Lung (tissue), 12 donors: ENCODE results near the gene NRCAM. TPM values are rescaled to one million over a fixed set of nuclear protein-coding genes. Genes with fewer than 3 reads are reported as not detected.

ENCODE experiments used
- ATAC-seq: fragments of 200-7000 bp; cut with Tn5 transposase; one replicate; pipeline ENCODE4 v1.9.1; 2020; ENCODE audit warnings: moderate number of reproducible peaks; ENCODE audit not compliant: insufficient read depth, low FRiP score
- DNase-seq, 3 donors: peaks; one replicate each; pipeline ENCODE4 v3.0.0-alpha.2; 2013 to 2017
- H3K27ac ChIP-seq, 2 donors: one replicate each; pipeline ENCODE4 v1.5.1; 2013; ENCODE audit warnings: mild to moderate bottlenecking in 2 of 2, moderate library complexity in 2 of 2, control low read depth in 1 of 2, inconsistent platforms in 1 of 2, low read depth in 1 of 2, low read length in 1 of 2
- H3K27me3 ChIP-seq, 3 donors: one replicate each; pipeline ENCODE4 v1.5.1; 2013; ENCODE audit warnings: low read length in 2 of 3; ENCODE audit not compliant: control insufficient read depth in 3 of 3, insufficient read depth in 3 of 3
- H3K36me3 ChIP-seq, 4 donors: one replicate each; pipeline ENCODE4 v1.5.1; 2013; ENCODE audit warnings: low read length in 4 of 4, mild to moderate bottlenecking in 1 of 4, moderate library complexity in 1 of 4; ENCODE audit not compliant: control insufficient read depth in 4 of 4, insufficient read depth in 4 of 4
- H3K4me1 ChIP-seq, 5 donors: one replicate each; pipeline ENCODE4 v1.5.1; 2013; ENCODE audit warnings: low read length in 5 of 5, mild to moderate bottlenecking in 2 of 5, moderate library complexity in 1 of 5; ENCODE audit not compliant: control insufficient read depth in 5 of 5, insufficient read depth in 5 of 5
- H3K4me3 ChIP-seq: one replicate; pipeline ENCODE4 v1.5.1; 2013; ENCODE audit warnings: mild to moderate bottlenecking, control low read depth, moderate library complexity
- H3K9ac ChIP-seq, 2 donors: one replicate each; pipeline ENCODE4 v1.5.1; 2013; ENCODE audit warnings: low read length in 2 of 2, control low read depth in 1 of 2; ENCODE audit not compliant: insufficient read depth in 1 of 2
- H3K9me3 ChIP-seq, 4 donors: one replicate each; pipeline ENCODE4 v1.5.1; 2013; ENCODE audit warnings: low read length in 3 of 4, mild to moderate bottlenecking in 1 of 4, moderate library complexity in 1 of 4; ENCODE audit not compliant: control insufficient read depth in 4 of 4, insufficient read depth in 3 of 4
- WGBS, 2 donors: extraction: QIAGEN DNeasy Blood & Tissue Kit; methylation state at CpG; one replicate each; pipeline ENCODE4 v1.1.7; 2013; 5-methylcytosine and 5-hydroxymethylcytosine counted together
- polyA plus RNA-seq, 2 donors: library from polyadenylated mRNA; stranded (reverse); fragments of 200-250 nt; gene quantifications; one replicate each; pipeline ENCODE4 v1.2.1, GENCODE V29; 2013
- total RNA-seq, 2 donors: library from RNA; depleted of rRNA in 1 of 2; stranded (reverse); fragments of >200 nt in 1 of 2; gene quantifications; one replicate each; pipeline ENCODE4 v1.2.1, GENCODE V29; 2014 to 2021
- TF ChIP-seq, protein P1 (sequence below): IDR thresholded peaks from 2 replicates; pipeline ENCODE4 v1.5.1; 2012; ENCODE audit warnings: mild to moderate bottlenecking; ENCODE audit errors: control extremely low read depth, extremely low read depth
- donor health status: control.
- donor health status: control.
- donor health status: Bipolar disorder and iron deficiency.
- donor health status: healthy.
- donor health status: DM: yes; HTN: yes; CAD: no.

Gene NRCAM
- total and polyA plus RNA-seq, 4 donors: 2.5 to 32.4 (median 11.0) TPM

DNA sequence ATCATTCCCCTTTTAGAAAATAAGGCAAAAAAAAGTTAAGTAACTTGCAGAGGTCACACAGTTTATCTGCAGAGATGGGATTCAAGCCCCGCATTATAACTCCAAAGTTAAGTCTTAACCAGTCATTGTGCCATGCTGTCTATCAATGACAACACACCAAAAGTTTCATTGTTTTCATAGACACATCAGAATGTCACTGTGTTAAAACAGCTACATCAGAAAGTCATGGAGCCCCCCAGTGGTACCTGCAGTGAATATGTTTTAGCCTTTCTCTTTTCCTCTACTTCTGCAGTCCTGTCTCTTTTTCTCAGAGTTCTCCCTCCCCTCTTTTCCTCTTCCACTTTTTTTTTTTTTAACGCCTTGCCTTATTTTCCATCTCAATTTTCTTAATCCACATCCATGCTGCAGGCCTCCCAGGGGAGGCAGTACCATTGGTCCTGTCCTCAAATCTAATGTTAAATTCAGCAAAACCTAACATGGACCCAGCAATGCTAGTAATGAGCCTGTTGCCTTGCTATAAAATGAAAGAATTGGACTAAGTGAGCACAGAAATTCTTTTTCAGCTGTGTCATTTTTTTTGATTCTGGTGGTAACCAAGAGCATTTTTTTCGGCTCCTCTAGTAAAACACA lies 3.8 kb upstream of the NRCAM start:
- peak; percentile 16 to 60 (median 46) for DNase-seq
- 49 to 53% methylated on average over 3 of the region's 3 CpGs for WGBS, 2 donors
- H3K4me3 ChIP-seq: no peak overlapping the region
- no peak for ATAC-seq
- TF ChIP-seq, protein P1, sequence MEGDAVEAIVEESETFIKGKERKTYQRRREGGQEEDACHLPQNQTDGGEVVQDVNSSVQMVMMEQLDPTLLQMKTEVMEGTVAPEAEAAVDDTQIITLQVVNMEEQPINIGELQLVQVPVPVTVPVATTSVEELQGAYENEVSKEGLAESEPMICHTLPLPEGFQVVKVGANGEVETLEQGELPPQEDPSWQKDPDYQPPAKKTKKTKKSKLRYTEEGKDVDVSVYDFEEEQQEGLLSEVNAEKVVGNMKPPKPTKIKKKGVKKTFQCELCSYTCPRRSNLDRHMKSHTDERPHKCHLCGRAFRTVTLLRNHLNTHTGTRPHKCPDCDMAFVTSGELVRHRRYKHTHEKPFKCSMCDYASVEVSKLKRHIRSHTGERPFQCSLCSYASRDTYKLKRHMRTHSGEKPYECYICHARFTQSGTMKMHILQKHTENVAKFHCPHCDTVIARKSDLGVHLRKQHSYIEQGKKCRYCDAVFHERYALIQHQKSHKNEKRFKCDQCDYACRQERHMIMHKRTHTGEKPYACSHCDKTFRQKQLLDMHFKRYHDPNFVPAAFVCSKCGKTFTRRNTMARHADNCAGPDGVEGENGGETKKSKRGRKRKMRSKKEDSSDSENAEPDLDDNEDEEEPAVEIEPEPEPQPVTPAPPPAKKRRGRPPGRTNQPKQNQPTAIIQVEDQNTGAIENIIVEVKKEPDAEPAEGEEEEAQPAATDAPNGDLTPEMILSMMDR: no peak
- H3K4me1 ChIP-seq: peaks cover 0 to 13% (median 2%) of the 10 kb centered on the region in 5 donors
- no peaks in the 10 kb centered on the region for H3K36me3 ChIP-seq
- no peak overlapping the region for H3K9ac ChIP-seq
- peaks cover 11 to 23% (median 16%) of the 10 kb centered on the region in 3 donors for H3K27me3 ChIP-seq
- H3K27ac ChIP-seq: no peak overlapping the region
- peaks cover 0 to 2% (median 0%) of the 10 kb centered on the region in 4 donors for H3K9me3 ChIP-seq

DNA sequence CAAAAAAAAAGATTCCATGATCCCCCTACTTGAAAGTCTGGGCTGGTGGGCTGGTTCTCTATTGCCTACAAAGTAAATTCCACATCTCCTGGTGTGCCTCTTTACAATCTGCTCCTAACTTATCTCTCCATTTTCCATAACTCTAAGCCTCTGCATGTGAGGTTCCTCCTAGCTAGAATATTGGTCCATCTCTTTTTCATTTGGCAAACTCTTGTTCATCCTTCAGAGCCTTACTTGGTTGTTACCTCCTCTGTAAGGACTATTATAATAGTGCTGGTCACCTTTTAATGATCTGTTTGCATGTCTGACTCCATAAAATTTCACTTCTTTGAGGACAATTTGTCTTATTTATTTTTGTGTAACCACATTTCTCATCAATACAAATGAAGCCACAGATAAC lies 1.6 kb upstream of the NRCAM start:
- Histone ChIP-seq H3K4me1 (peaks cover 0 to 13% (median 2%) of the 10 kb centered on the region in 5 donors), H3K9ac (no peak overlapping the region), H3K27me3 (peaks cover 13 to 41% (median 35%) of the 10 kb centered on the region in 3 donors), H3K27ac (no peak overlapping the region), H3K36me3 (no peaks in the 10 kb centered on the region), H3K4me3 (no peak overlapping the region), H3K9me3 (peaks cover 0 to 2% (median 0%) of the 10 kb centered on the region in 4 donors)
- ATAC-seq (no peak), DNase-seq (no peak)
- TF ChIP-seq, protein P1: no peak

DNA sequence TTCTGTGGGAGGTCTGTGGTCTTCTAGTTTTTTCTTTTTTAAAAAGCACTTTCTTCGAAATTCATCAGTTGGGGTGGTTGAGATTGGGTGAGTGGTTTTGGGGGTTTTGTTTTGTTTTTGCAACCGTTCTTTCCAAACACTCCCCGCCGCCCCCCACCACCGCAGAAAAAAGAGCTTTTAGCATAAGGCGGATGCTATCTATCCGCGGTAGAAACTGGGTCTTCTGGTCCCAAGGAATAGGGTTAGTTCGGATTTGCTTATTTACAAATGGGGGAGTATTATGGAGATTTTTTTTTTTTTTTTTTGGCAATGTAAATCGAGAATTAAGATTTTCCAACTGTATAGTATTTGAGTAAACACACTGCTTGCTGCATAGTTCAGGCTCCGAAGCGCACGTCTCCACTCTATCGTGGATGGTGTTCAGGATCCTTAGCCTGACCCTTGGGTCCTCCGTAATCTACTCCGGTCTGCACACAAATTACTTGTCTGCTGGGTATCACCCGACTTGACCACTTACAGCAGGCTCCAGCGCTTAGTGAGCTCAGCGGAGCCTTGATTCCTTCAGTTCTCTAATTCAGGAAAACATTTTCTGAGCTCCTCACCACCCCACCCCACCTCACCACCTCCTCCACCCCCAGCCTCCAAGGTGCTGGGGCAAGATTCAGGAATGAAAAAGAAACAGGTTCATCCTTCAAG lies 757 bp upstream of the NRCAM start:
- no peak overlapping the region for H3K9ac ChIP-seq
- peaks cover 0 to 1% (median 0%) of the 10 kb centered on the region in 4 donors for H3K9me3 ChIP-seq
- WGBS, 2 donors: 8 to 9% methylated on average over 19 of the region's 19 CpGs
- H3K27ac ChIP-seq: no peak overlapping the region
- DNase-seq (peak; percentile 11 to 17 (median 14)), ATAC-seq (no peak)
- no peak overlapping the region for H3K4me3 ChIP-seq
- TF ChIP-seq, protein P1: no peak
- peaks cover 13 to 44% (median 38%) of the 10 kb centered on the region in 3 donors for H3K27me3 ChIP-seq
- H3K36me3 ChIP-seq: no peaks in the 10 kb centered on the region
- peaks cover 0 to 13% (median 2%) of the 10 kb centered on the region in 5 donors for H3K4me1 ChIP-seq
